Measurements from ENCODE around the gene ARID3C.
A peak's percentile ranks its signal among the peaks of the same experiment; 100 is the strongest.

The ARID3C gene

DNA sequence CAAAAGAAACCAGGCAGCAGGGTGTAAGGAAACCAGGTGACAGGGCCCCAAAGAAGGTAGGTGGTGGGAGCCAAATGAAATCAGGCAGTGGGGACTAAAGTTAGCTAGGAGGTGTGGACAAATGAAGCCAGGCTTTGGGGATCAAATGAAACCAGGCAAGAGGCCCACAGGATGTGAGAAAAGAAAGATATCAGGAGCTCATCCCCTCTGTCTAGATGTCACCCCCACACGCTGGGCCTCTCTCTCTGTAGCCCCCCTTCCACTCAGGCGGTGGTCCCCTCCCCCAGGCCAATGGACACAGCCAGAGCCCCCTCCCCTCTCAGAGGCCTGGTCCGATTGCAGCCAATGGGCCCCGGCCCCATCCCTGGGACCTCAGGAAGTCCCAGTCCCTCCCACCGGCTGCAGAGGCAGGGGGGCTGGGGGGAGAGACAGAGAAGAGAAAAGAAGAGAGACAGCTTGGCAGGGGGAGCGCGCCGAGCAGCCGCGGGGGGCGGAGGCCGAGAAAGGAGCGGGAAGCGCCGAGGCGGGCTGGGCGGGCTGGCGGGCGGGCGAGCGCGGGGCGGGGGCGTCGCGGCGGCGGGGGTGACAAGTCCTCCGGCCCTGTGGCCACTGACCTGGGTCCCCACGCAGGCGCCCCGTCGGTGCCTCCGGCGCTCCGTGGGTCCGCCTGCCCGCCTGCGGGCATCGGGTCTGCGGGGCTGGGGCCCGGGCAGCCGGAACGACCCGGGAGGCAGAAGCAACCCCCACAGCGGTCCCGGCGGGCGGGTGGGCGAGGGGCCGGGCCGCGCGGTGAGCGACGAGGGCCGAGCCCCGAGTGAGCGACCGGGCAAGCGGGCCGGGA lies 51.2 kb downstream of the ARID3C start:
- DNase-seq (ENCODE audit: low read depth), result no peak

DNA sequence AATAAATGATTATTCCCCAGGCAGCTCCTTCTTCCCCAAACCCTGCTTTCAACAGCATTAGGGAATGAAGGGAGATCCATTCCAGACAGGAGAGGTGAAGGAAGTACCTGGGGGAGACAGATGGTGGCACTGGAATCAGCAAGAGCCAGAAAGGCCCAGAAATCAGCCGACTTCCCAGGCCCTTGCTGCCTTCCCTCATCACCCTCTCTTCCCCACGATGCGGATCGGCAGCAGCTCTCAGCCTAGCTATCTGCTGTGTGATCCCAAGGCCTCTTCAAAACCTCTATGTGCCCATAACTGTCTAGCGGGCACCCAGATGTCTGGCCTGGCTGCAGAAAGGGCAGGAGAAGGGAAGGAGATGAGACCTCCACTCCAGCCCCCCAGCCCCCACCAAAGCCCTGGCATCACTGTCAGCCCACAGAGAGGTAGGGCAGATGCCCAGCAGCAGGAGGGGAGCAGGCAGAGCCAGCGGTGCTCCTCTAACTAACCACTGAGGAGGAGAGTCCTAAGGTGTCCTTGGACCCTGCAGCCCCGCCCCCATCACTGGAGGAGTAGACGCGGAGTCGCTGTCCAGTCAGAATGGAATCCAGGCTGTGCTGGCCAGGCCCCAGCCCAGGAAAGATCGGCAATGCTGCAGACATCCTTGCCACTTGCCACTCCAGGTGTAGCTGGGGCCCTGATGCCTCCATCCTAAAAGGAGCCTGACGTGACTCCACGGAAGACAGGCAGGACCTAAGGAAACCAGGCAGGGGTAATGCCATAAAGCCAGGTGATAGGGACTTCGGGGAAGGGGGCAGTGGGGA lies 52.1 kb downstream of the ARID3C start:
- peak; percentile 15 for DNase-seq (ENCODE audit: low read depth)

DNA sequence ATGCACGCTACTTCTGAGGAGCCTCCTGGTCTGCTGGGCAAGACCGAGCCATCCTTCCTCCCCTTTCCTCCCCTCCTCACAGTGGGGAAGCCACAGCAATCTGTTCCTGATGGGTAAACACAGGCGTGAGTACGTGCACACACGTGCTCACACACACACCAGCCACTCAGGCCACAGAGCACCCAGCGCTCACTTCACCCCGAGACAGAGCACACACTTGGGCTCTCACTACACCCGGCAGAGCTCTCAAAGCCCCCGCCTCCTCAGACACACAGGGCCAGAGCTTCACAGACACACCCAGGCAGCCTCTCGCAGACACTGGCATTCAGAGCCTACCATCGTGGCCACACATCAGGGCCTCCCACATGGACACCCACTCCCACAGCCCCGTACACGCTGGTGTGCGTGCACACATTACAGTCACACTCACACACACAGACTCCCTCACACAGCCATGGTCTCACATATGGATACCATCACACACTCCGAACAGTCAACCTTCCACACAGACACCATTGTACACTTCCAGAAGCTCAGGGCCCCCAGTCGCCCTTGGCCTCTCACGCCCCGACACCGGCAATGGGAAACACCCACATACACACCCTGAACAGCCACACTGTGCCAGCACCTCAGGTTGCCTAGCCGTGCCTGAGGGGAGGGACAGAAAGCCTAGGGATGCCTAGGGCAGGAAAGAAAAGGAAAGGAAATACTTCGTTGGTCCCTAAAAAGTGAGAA lies 52.8 kb downstream of the ARID3C start:
- DNase-seq (ENCODE audit: low read depth), result no peak

DNA sequence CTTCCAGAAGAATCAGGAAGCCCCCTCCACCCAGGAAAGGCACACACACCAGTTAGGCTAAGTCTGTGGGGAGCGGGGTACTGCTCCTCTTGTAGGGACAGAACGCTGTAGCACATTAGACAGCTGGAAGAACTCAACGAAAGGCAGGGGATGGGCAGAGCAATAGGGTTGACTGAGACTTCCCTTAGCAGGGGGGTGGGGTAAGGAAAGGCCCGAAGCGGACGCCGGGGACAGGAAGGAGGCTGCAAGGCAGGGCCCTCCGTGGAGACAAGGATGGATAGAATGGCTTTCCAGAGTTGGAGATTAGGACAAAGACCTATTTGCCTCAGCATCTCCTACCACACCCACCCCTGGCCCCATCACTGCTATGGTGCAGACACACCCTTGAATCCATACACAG lies 53.6 kb downstream of the ARID3C start:
- DNase-seq (ENCODE audit: low read depth), result no peak

DNA sequence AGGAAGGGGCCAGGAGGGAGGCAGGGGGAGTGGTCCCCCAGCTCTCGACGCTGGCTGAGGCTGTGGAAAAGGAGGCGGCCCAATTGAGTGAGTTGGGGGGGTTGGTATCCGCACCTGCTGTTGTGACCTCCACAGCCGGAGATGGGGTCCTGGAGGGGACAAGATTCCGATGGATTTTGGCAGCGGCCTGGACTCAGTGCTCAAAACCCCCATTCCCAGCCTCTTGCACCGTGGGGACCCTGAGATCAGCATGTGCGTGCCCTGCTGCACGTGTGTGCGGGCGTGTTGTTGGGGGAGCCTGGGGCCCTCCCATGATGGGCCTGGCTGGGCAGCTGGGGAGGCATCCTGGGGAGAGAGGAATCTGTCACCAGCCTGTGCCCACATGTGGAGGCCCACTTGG lies 54.3 kb downstream of the ARID3C start:
- DNase-seq (ENCODE audit: low read depth), result no peak

DNA sequence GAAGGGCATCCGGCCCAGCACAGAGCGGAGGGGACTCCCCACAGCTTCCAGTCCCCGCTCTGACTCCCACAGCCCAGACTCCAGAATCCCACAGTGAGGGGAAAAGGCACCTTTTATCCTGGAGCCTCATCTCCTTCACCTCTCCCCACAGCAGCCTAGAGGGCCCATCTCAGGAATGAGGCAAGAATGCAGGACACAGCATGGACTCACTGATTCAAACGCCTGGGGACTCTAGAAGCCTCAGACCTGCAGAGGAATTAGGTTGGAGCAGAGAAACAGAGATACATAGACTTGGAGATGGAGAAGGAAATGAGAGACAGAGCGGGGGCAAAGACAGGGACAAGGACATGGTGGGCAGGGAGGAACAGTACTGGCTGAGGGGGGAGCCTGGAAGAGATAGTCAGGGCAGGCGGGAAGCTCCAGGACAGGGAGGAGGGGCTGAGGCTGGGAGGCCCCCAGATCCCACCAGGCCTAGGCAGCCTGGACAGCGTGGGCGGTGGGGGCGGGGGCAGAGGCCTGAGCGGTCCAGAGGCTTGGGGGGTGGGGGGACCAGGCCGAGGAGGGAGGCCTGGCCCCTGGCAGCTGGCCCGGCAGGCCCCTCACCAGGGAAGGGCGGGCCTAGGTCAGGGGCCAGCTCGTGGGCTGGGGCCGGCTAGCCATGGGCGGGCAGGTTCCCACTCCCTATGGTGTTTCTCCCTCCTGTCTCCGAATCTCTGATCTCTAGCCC lies 55.1 kb downstream of the ARID3C start:
- no peak for DNase-seq (ENCODE audit: low read depth)

DNA sequence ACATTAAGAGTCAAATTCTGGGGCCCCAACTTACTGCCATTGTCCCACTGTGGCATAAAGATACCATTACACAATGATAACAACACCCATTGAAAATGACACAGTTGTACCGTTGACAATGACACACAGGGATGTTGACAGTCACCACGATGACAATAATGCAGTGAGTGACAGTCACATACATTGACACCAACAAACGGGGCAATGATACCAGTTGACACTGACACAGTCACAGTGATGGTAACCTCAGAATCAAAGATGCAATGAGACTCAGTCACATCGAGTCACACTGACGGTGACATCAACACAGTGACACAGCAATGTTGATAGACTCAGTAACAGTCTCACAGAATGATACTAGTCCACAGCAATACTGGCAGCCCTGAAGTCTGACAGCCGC lies 56.2 kb downstream of the ARID3C start:
- DNase-seq (ENCODE audit: low read depth), result no peak

DNA sequence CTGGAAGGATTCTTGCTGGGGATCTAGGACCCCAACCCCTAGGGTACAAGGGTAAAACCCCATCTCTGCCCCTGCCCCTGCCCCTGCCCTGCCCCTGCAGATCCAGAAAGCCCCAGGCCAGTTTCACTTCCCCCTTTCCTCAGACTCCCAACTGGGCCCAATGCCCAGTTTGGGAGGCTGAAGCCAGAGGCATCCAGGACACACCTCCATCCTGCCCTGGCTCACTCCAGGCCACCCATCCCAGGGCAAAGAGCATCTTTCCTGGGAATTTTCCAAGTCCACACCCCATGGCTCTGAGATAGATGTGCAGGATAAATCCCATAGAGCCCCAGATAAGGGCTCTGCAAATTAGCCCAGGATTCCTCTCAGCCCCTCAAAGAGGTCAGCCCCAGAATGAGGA lies 56.8 kb downstream of the ARID3C start:
- no peak for DNase-seq (ENCODE audit: low read depth)

DNA sequence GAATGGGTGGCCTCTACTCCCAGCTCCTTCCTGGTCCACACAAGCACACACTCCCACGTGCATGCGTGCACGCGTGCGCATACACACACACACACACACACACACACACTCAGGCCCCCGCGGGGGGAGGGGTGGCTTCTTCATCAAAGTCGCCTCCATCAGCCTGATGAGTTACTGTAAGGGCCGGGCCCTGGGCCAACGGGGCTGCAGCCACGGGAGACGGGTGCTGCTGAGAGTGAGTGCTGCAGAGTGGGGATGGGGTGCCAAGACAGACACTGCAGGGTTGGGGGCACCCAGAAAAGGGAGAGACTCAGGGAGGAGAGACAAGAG lies 57.4 kb downstream of the ARID3C start:
- no peak for DNase-seq (ENCODE audit: low read depth)

All from amniotic epithelial cell (primary cell).